ENCODE data around the gene RNF183.

The RNF183 gene

GRCh38 chr9:113348437-113348836 lies 45.3 kb upstream of the RNF183 start:
- peak overlapping the region; percentile 68; the same call in 1 of the 2 replicates for H3K27ac ChIP-seq
- TF ChIP-seq, protein P1, sequence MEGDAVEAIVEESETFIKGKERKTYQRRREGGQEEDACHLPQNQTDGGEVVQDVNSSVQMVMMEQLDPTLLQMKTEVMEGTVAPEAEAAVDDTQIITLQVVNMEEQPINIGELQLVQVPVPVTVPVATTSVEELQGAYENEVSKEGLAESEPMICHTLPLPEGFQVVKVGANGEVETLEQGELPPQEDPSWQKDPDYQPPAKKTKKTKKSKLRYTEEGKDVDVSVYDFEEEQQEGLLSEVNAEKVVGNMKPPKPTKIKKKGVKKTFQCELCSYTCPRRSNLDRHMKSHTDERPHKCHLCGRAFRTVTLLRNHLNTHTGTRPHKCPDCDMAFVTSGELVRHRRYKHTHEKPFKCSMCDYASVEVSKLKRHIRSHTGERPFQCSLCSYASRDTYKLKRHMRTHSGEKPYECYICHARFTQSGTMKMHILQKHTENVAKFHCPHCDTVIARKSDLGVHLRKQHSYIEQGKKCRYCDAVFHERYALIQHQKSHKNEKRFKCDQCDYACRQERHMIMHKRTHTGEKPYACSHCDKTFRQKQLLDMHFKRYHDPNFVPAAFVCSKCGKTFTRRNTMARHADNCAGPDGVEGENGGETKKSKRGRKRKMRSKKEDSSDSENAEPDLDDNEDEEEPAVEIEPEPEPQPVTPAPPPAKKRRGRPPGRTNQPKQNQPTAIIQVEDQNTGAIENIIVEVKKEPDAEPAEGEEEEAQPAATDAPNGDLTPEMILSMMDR (conservative IDR thresholded peaks at IDR 0.05), result no peak

DNA sequence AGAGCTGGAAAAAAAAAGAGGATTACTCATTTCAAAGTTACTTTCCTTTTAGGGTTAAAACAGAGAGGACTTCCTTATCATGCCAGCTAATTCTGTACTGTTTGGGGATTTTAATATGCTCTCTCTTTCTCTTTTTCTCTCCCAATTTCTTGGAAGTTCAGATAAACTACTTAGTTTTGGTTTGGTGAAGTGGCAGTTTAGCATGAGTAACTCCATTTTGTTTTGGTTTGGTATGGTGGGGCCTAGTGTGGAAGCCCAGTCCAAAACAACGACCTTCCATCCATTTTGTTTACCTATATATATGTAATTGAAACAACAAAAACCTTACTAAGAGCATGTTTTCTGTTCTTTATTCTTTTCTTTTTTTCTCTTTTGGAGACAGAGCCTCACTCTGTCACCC lies 42.5 kb upstream of the RNF183 start:
- TF ChIP-seq, protein P1 (conservative IDR thresholded peaks at IDR 0.05), result no peak
- no peak overlapping the region for H3K27ac ChIP-seq

DNA sequence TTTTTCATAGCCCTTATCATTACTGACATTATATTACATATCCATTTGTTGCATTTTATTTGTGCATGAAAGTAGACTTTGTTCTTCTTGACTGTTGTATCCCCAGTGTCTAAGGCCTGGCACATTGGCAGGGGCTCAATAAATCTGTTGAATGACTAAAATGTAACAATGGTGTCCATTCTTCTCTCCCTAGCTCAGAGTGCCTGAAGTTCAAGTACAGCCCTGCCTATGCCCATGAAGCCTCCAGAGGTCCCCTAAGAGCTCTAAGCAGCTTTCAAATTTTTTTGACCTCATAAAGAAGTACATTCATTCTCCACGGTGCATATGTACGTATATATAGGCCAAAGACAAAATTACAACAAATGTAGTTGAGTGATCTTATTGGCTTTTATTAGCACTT lies 42.0 kb upstream of the RNF183 start:
- TF ChIP-seq, protein P1 (conservative IDR thresholded peaks at IDR 0.05), result no peak
- H3K27ac ChIP-seq, result no peak overlapping the region

- H3K27ac ChIP-seq, result peak overlapping the region; percentile 62
- TF ChIP-seq, protein P1 (conservative IDR thresholded peaks at IDR 0.05), result no peak
Measured at GRCh38 chr9:113343732-113344231, 40.6 kb upstream of the RNF183 start.

DNA sequence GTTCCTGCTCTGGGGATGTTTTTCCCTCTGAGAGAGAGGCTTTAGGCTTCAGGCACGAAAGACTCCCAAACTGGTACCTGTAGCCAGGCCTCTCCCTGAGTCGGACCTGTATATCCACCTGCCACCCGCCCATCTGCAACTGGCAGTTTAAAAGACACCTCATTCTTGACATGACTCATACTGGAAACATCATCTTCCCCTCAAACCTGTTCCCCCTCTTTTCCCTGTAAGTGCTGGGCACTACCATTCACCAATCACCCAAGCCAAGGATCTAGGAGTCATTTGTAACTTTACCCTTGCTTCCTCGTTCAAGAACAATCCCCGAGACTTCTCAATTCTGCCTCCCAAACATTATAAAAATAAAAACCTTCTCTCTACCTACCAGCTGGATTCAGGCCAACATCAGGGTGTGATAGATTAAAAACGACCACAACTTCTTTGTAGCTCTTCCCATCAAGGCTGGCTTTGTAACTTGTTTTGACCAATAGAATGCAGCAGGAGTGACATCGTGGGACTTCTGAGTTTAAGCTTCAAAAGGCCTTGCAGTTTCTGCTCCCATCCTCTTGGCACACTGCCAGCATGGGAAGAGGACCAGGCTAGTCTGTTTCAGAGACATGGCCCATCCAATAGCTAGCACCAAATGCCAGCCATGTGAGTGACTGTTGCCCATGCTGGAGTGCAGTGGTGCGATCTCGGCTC lies 38.7 kb upstream of the RNF183 start:
- TF ChIP-seq, protein P1 (conservative IDR thresholded peaks at IDR 0.05), result no peak
- no peak overlapping the region for H3K27ac ChIP-seq

- TF ChIP-seq, protein P1 (conservative IDR thresholded peaks at IDR 0.05), result no peak; the same call in 1 of the 2 replicates
- peak within 1 kb of the TSS; percentile 75 for H3K27ac ChIP-seq
Measured at GRCh38 chr9:113340011-113340699, 37.0 kb upstream of the RNF183 start, which contains the start of gene WDR31. TSS of gene WDR31 (minus strand) at chr9:113340275. CDS start at chr9:113332022, 8,253 bp downstream.

DNA sequence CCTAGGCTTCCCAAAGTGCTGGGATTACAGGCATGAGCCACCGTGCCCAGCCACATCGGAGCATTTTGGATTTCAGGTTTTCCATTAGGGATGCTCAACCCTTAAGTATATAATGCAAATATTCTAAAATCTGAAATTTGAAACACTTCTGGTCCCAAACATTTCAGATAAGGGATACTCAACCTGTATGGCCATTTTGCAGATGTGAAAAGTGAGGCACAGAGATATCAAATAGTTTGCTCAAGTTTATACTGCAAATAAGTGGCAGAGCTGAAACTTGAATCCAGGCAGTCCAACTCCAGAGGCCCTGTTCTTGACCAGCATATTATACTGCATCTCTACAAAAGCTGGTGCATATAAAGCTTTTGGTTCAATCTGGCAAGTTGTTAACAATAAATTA lies 34.5 kb upstream of the RNF183 start:
- H3K27ac ChIP-seq, result no peak overlapping the region
- TF ChIP-seq, protein P1 (conservative IDR thresholded peaks at IDR 0.05), result no peak

Measured in VCaP (cell line).